Epithelial cell of esophagus (primary cell): ENCODE measurements around the gene DNAAF9.

Experiments used
- DNase-seq: peaks from one replicate; pipeline ENCODE4 v3.0.0; 2010; ENCODE audit warnings: low read depth
- H3K4me3 ChIP-seq: 2 replicates; pipeline ENCODE4 v1.5.1; 2011; ENCODE audit warnings: mild to moderate bottlenecking, low read length, control low read depth
- TF ChIP-seq, protein P1 (sequence below): IDR thresholded peaks from 2 replicates; pipeline ENCODE4 v1.5.1; 2011; ENCODE audit warnings: low read depth, mild to moderate bottlenecking, low read length, control low read depth, inconsistent platforms; ENCODE audit not compliant: insufficient read depth; ENCODE audit errors: missing control alignments

DNAAF9 gene

GRCh38 chr20:3390759-3391425, 16.6 kb downstream of the DNAAF9 start:
- DNase-seq = no peak
- TF ChIP-seq, protein P1, sequence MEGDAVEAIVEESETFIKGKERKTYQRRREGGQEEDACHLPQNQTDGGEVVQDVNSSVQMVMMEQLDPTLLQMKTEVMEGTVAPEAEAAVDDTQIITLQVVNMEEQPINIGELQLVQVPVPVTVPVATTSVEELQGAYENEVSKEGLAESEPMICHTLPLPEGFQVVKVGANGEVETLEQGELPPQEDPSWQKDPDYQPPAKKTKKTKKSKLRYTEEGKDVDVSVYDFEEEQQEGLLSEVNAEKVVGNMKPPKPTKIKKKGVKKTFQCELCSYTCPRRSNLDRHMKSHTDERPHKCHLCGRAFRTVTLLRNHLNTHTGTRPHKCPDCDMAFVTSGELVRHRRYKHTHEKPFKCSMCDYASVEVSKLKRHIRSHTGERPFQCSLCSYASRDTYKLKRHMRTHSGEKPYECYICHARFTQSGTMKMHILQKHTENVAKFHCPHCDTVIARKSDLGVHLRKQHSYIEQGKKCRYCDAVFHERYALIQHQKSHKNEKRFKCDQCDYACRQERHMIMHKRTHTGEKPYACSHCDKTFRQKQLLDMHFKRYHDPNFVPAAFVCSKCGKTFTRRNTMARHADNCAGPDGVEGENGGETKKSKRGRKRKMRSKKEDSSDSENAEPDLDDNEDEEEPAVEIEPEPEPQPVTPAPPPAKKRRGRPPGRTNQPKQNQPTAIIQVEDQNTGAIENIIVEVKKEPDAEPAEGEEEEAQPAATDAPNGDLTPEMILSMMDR = no peak
- H3K4me3 ChIP-seq = no peak overlapping the region

DNA sequence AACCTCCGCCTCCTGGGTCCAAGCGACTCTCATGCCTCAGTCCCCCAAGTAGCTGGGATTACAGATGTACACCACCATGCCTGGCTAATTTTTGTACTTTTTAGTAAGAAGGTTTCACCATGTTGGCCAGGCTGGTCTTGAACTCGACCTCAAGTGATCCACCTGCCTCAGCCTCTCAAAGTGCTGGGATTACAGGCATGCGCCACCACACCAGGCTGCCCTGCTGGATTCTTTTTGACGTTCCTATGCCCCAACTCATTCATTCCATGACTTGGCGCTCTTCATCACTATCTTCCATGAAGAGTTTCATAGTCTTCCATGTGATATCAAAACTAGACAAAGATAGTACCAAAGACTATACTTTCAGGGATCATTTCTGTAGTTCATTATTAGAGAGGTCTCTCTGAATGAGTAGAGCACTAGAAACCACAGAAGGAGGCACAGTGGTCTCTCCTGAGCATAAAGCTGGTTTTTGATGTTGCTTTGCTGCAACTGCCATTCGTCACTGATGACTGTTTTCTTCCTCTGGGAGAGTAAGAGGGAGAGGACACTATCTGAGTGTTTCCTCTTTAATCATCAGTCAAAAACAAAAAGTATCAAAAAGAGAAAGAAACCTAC, 23.5 kb downstream of the DNAAF9 start:
- TF ChIP-seq, protein P1 = no peak
- no peak for DNase-seq
- no peak overlapping the region for H3K4me3 ChIP-seq

- H3K4me3 ChIP-seq = no peak overlapping the region
- no peak for DNase-seq
- TF ChIP-seq, protein P1 = no peak
Measured at GRCh38 chr20:3382836-3383235, 24.6 kb downstream of the DNAAF9 start.

DNA sequence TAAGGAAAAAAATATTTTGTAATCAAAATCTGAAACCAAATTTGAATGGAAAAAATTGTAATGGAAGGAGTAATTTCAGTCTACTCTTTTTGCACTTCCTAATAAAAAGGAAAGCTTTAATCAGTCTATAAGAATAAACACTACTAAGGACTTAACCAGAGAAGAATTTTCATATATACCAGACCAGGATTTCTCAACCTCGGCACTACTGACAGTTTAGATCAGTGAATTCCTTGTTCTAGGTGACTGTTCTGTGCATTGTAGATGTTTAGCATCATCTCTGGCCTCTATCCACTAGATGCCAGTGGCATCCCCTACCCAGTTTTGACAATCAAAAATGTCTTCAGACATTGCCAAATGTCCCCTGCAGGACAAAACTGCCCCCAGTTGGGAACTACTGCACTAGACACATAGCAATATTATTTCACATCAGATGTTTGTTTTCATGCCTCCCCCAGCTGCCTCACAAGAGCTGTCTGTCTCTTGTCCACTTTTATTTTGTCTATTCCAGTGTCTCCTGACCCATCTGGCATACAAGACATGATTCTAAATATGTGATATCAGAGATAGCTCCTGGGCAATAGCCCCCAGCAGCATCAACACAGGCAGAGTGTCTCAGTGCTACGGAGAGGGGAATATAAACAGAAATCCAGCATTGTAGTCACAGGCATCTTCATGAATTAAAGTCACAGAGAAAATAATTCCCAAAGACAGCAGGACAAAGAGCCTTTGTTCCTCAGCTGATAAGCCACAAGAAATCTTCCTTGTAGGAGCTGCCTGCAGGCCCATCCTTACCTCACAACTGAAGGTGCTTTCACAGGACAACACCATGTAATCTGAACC, 27.0 kb downstream of the DNAAF9 start:
- TF ChIP-seq, protein P1 = no peak
- no peak overlapping the region for H3K4me3 ChIP-seq
- no peak for DNase-seq

DNA sequence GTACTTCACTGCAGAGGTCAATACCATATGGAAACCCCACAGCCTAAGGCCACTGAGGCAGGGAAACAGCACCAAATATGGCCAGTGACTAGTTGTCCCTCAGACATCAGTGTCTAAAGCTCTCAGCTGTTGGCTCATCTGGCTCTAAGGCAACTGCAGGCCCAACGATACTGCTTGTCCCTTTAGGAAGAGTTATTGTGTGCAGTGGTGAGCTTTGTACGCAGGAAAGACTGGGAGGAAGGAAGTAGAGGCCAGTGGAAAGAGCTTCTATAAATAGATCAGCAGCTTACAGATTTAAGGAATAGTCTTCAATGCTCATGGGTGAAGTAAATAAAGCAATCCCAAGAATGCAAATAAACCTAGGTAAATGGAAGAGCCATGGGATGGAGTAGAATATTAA, 29.3 kb downstream of the DNAAF9 start:
- DNase-seq = no peak
- TF ChIP-seq, protein P1 = no peak
- H3K4me3 ChIP-seq = no peak overlapping the region

DNA sequence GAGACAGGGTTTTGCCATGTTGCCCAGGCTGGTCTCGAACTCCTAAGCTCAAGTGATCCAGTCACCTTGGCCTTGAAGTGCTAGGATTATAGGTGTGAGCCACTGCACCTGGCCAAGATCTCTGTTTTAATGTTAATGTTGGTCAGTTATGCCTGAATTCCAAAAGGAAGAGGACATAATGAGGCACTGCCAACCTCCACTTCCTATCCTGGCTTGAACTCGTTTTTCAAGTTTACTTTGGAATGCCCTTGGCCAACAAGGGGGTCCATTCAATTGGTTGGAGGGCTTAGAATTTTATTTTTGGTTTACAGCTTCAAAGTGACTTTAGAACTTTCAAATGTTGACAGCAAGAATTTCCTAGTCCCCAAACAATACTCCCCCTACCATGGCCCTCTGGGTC, 29.8 kb downstream of the DNAAF9 start:
- no peak for DNase-seq
- TF ChIP-seq, protein P1 = no peak
- no peak overlapping the region for H3K4me3 ChIP-seq
